HepG2 (cell line): ENCODE measurements around the gene IRAK4. TPM values are rescaled to one million over a fixed set of nuclear protein-coding genes. Genes with fewer than 3 reads are reported as not detected.

ENCODE experiments used
- ADNP ChIP-seq: sonication (generic); formaldehyde crosslinking; IDR thresholded peaks from 2 replicates; pipeline ENCODE4 v1.4.0; 2020; ENCODE audit warnings: missing genetic modification reagents
- ESRRA ChIP-seq: sonication (generic); formaldehyde crosslinking; IDR thresholded peaks from 2 replicates; pipeline ENCODE4 v1.5.1; 2020; ENCODE audit warnings: mild to moderate bottlenecking, low read depth, missing genetic modification reagents
- IKZF1 ChIP-seq: fragments of 450-650 bp; IDR thresholded peaks from 2 replicates; pipeline ENCODE4 v1.7.1; 2016
- MNT ChIP-seq: fragments of 450-650 bp; IDR thresholded peaks from 2 replicates; pipeline ENCODE4 v1.6.1; 2016
- MTA3 ChIP-seq: sonication (generic); formaldehyde crosslinking; IDR thresholded peaks from 2 replicates; pipeline ENCODE4 v1.4.0; 2020; ENCODE audit warnings: missing genetic modification reagents
- MXD4 ChIP-seq: IDR thresholded peaks from 2 replicates; pipeline ENCODE4 v1.6.1; 2016; ENCODE audit warnings: mild to moderate bottlenecking, missing biosample characterization, missing genetic modification reagents
- NFKB2 ChIP-seq: sonication (generic); formaldehyde crosslinking; IDR thresholded peaks from 2 replicates; pipeline ENCODE4 v1.4.0; 2020; ENCODE audit warnings: missing genetic modification reagents, borderline replicate concordance
- RFX5 ChIP-seq: IDR thresholded peaks from 2 replicates; pipeline ENCODE4 v1.6.1; 2011; ENCODE audit warnings: low read depth, low read length, improper control_type of control experiment
- XBP1 ChIP-seq: sonication (generic); formaldehyde crosslinking; IDR thresholded peaks from 2 replicates; pipeline ENCODE4 v1.5.0; 2020; ENCODE audit warnings: missing genetic modification reagents
- ZBTB14 ChIP-seq: sonication (generic); formaldehyde crosslinking; IDR thresholded peaks from 2 replicates; pipeline ENCODE4 v1.4.0; 2020; ENCODE audit warnings: missing genetic modification reagents
- ZMYM4 ChIP-seq: sonication (generic); formaldehyde crosslinking; IDR thresholded peaks from 2 replicates; pipeline ENCODE4 v1.8.1; 2023; ENCODE audit warnings: mild to moderate bottlenecking, missing genetic modification reagents
- ZNF335 ChIP-seq: sonication (generic); formaldehyde crosslinking; IDR thresholded peaks from 2 replicates; pipeline ENCODE4 v1.4.0; 2020; ENCODE audit warnings: missing genetic modification reagents
- ZNF609 ChIP-seq: sonication (generic); formaldehyde crosslinking; IDR thresholded peaks from 2 replicates; pipeline ENCODE4 v1.4.0; 2020; ENCODE audit warnings: mild to moderate bottlenecking, missing genetic modification reagents, borderline replicate concordance
- ZNF709 ChIP-seq: sonication (generic); formaldehyde crosslinking; IDR thresholded peaks from 2 replicates; pipeline ENCODE4 v1.5.0; 2020; ENCODE audit warnings: mild to moderate bottlenecking, missing genetic modification reagents
- ZNF776 ChIP-seq: sonication (generic); formaldehyde crosslinking; IDR thresholded peaks from 2 replicates; pipeline ENCODE4 v1.4.0; 2020; ENCODE audit warnings: mild to moderate bottlenecking, missing genetic modification reagents
- ZSCAN20 ChIP-seq: sonication (generic); formaldehyde crosslinking; IDR thresholded peaks from 2 replicates; pipeline ENCODE4 v1.4.0; 2020; ENCODE audit warnings: missing genetic modification reagents, mild to moderate bottlenecking, borderline replicate concordance
- polyA plus RNA-seq, 8 experiments: library from polyadenylated mRNA; depleted of rRNA in 3 of 8; stranded (reverse) in 7 of 8; unstranded in 1 of 8; fragments of >200 nt; fragmentation: Illumina TruSeq in 4 of 8; extraction: Trizol in 4 of 8; gene quantifications; 2 replicates each; pipeline versions ENCODE4 v1.2.1 to v1.2.3, GENCODE V29; 2011 to 2016; ENCODE audit warnings: low read depth in 4 of 8, missing spikeins in 1 of 8, mixed read lengths in 1 of 8; ENCODE audit not compliant: insufficient read depth in 1 of 8
- total RNA-seq, 5 experiments: library from RNA; depleted of rRNA; stranded (reverse); fragments of >200 nt; fragmentation: Illumina TruSeq; extraction: Trizol; gene quantifications; 2 replicates each; pipeline ENCODE4 v1.2.3, GENCODE V29; 2016; ENCODE audit warnings: low read depth in 1 of 5
- TF ChIP-seq, protein P1 (sequence below): sonication (generic); formaldehyde crosslinking; IDR thresholded peaks from 2 replicates; pipeline ENCODE4 v1.4.0; 2020; ENCODE audit warnings: missing genetic modification reagents, mild to moderate bottlenecking, borderline replicate concordance
- TF ChIP-seq, protein P2 (sequence below): sonication (generic); formaldehyde crosslinking; IDR thresholded peaks from 2 replicates; pipeline ENCODE4 v1.9.0; 2021; ENCODE audit warnings: missing genetic modification reagents, mild to moderate bottlenecking, borderline replicate concordance

The IRAK4 gene
- total and polyA plus RNA-seq, 2 of the 13 experiments (the other 11 are each of a cell fraction or from before 2014, with no cell fraction given): 6.6 to 7.1 TPM

DNA sequence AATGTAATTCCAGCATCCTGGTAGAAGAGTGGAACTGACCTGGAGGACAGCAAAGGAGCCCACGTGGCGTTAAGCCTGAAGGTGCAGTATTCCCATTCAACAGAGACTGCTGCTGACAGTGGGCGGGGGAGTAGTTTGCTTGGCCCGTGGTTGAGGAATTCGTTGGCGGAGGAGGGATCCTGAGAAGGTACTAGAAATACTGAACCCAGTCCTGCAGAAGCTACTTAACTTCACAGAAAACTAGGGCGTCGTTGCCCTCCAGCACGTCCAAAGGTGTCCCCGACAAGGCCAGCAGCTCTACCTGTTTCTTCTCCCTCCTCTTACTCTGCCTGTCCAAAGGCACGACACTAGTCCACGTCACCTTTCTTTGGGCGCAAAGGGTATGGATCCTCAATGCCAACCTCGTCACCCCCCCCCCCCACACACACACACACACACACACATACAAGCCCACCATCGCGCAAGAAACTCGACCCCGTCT lies 464 bp upstream of the IRAK4 start (continued):
- TF ChIP-seq MNT (peak; percentile 49; the same call in 1 of the 2 replicates), ZNF335 (CRISPR knock-in tag) (no peak), ZNF709 (CRISPR knock-in tag) (peak; percentile 42), ZNF776 (CRISPR knock-in tag) (no peak), NFKB2 (CRISPR knock-in tag) (no peak), ZNF609 (CRISPR knock-in tag) (no peak), ADNP (CRISPR knock-in tag) (no peak), ESRRA (no peak), RFX5 (no peak), ZSCAN20 (no peak), IKZF1 (no peak), MXD4 (CRISPR knock-in tag) (peak; percentile 70; the same call in 1 of the 2 replicates), ZMYM4 (no peak), XBP1 (0 out of 2 replicates have a peak, but pooled peaks have one; percentile 14), ZBTB14 (CRISPR knock-in tag) (no peak), MTA3 (CRISPR knock-in tag) (no peak)
- TF ChIP-seq, protein P1, sequence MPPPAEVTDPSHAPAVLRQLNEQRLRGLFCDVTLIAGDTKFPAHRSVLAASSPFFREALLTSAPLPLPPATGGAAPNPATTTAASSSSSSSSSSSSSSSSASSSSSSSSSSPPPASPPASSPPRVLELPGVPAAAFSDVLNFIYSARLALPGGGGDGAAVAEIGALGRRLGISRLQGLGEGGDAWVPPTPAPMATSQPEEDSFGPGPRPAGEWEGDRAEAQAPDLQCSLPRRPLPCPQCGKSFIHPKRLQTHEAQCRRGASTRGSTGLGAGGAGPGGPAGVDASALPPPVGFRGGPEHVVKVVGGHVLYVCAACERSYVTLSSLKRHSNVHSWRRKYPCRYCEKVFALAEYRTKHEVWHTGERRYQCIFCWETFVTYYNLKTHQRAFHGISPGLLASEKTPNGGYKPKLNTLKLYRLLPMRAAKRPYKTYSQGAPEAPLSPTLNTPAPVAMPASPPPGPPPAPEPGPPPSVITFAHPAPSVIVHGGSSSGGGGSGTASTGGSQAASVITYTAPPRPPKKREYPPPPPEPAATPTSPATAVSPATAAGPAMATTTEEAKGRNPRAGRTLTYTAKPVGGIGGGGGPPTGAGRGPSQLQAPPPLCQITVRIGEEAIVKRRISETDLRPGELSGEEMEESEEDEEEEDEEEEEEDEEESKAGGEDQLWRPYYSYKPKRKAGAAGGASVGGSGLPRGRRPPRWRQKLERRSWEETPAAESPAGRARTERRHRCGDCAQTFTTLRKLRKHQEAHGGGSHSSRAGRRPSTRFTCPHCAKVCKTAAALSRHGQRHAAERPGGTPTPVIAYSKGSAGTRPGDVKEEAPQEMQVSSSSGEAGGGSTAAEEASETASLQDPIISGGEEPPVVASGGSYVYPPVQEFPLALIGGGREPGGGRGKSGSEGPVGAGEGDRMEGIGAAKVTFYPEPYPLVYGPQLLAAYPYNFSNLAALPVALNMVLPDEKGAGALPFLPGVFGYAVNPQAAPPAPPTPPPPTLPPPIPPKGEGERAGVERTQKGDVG (CRISPR knock-in tag): no peak
- TF ChIP-seq, protein P2, sequence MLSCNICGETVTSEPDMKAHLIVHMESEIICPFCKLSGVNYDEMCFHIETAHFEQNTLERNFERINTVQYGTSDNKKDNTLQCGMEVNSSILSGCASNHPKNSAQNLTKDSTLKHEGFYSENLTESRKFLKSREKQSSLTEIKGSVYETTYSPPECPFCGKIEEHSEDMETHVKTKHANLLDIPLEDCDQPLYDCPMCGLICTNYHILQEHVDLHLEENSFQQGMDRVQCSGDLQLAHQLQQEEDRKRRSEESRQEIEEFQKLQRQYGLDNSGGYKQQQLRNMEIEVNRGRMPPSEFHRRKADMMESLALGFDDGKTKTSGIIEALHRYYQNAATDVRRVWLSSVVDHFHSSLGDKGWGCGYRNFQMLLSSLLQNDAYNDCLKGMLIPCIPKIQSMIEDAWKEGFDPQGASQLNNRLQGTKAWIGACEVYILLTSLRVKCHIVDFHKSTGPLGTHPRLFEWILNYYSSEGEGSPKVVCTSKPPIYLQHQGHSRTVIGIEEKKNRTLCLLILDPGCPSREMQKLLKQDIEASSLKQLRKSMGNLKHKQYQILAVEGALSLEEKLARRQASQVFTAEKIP (CRISPR knock-in tag): no peak
